ENCODE data around the gene NKX2-4.

Gene NKX2-4

GRCh38 chr20:21364413-21364812 is 32.9 kb downstream of the NKX2-4 start:
- DNase-seq (ENCODE audit: extremely low read depth in 1 of 2, low read depth in 1 of 2): no peak

GRCh38 chr20:21361266-21361665 is 36.1 kb downstream of the NKX2-4 start:
- DNase-seq (ENCODE audit: extremely low read depth in 1 of 2, low read depth in 1 of 2): no peak

- DNase-seq (ENCODE audit: extremely low read depth in 1 of 2, low read depth in 1 of 2): no peak
Measured at GRCh38 chr20:21360705-21361104, 36.6 kb downstream of the NKX2-4 start.

DNA sequence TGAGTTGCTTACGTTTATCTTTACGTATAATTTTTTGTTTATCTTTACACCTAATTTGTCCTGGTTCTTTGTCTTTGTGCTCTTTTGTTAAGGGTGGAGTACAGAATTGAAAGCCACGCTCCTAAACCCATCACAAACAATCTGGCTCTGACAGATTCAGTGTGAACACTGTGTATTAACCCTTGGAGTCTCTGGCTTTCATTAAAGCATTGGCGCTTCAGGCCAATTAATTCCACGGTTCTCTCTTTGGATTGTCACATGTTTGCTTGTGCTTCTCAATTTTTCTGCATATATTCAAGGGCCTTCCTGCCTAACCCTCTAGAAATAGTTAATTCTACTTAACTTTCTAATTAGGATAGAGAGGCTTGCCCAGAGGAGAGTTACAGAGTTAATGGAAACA is 38.6 kb downstream of the NKX2-4 start:
- DNase-seq (ENCODE audit: extremely low read depth in 1 of 2, low read depth in 1 of 2): no peak

GRCh38 chr20:21357844-21358243 is 39.5 kb downstream of the NKX2-4 start:
- DNase-seq (ENCODE audit: extremely low read depth in 1 of 2, low read depth in 1 of 2): no peak

- no peak for DNase-seq (ENCODE audit: extremely low read depth in 1 of 2, low read depth in 1 of 2)
Measured at GRCh38 chr20:21356386-21356785, 40.9 kb downstream of the NKX2-4 start.

DNA sequence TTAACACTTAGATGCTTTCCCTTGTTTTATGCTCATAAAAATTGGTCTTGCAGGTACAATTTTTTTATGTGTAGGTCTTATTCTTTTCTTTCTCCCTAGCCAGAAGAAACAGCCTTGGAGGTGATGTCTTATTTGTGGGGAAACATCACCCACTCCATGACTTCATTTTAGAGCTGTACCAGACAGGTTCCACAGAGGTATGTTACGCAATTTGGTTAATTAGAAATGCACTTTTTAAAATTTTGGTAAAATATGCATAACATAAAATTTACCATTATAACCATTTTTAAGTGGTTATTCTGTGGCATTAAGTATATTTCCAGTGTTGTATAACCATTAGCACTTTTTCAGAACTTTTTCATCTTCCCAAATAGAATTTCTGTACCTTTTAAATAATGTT is 41.3 kb downstream of the NKX2-4 start:
- DNase-seq (ENCODE audit: extremely low read depth in 1 of 2, low read depth in 1 of 2): no peak

DNA sequence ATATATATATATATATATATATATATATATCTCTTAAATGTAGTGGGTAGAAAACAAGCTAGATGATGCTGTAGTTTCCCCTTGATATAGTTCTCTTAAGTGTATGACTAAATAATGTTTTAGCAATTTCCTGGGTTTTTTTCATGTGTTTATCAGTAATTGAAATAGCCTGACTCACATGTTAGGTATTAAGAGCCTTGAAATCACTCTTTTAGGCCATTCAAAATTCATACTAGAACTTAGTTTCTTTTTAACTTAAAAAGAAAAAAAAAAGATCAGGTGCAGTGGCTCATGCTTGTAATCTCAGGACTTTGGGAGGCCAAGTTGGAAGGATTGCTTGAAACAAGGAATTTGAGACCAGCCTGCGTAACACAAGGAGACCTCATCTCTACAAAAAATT is 44.1 kb downstream of the NKX2-4 start:
- no peak for DNase-seq (ENCODE audit: extremely low read depth in 1 of 2, low read depth in 1 of 2)

DNA sequence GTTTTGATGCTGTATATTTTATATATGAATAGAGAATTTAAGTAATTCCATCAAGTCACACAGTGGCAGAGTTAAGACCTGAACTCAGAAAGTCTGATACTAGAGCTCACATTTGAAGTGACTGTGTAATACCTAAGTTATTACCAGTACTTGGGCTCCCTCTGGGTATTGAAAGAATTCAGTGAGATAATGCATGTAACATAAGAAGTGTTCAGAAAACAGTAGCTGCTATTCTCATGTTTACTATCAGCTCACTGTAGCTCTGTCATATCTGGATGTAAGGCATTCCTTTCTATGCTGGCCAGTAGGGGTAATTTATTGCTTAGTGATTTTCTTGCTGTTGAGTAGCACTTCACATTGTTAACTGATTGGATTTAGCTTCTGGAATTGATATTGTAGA is 44.6 kb downstream of the NKX2-4 start:
- DNase-seq (ENCODE audit: extremely low read depth in 1 of 2, low read depth in 1 of 2): no peak
